Measurements from ENCODE around the gene CD48.

The CD48 gene

GRCh38 chr1:160630523-160631451 lies 80.8 kb downstream of the CD48 start:
- no peak for DNase-seq

GRCh38 chr1:160629286-160630210 lies 82.1 kb downstream of the CD48 start:
- DNase-seq, result no peak

- no peak for DNase-seq
Measured at GRCh38 chr1:160628799-160629263, 82.8 kb downstream of the CD48 start.

All from NCI-H226 (cell line).